GM18909 (cell line): Measurements from ENCODE around the gene OXNAD1.

Source experiments
- ATAC-seq: cut with Tn5 transposase; IDR thresholded peaks from one replicate; pipeline ENCODE4 v1.9.1; 2021; ENCODE audit warnings: mild to moderate bottlenecking; ENCODE audit not compliant: unreplicated experiment, poor library complexity

The OXNAD1 gene

GRCh38 chr3:16349986-16350596 lies 85.1 kb downstream of the OXNAD1 start:
- ATAC-seq: no peak

GRCh38 chr3:16350597-16351318 lies 85.7 kb downstream of the OXNAD1 start:
- ATAC-seq: no peak

- ATAC-seq: no peak
Observed at GRCh38 chr3:16352428-16352827, 87.4 kb downstream of the OXNAD1 start.

- no peak for ATAC-seq
Observed at GRCh38 chr3:16354291-16354690, 89.3 kb downstream of the OXNAD1 start.
